Measurements from ENCODE around the gene PGAP2.
"Not testable (repeated sequence)": the region's sequence is repeated elsewhere in the genome, so short reads cannot be mapped to it uniquely, and the experiment has no call there.

Gene PGAP2

DNA sequence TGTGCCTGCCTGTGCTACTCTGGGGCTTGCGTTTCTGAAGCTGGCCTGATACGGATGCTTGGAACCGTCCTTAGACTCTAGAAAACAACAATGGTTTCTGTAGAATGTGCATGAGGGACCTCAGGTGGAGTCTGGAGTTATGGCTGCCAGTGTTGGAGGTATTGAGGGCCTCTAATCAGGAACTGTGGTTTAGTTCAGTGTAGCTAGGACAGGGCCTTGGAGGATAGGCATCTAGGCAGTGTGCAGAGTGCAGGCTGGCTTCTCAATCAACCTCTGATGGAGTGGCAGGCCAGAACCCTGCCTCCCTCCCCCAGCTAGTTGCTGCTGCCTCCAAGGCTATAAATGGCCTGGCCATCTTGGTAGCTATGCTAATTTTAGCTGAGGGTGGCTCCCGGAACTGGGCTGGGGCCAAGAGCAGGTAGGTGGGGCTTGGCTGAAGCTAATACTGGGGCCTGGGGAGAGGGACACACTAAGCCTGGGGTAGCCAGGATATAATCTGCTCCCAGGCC, 51.1 kb downstream of the PGAP2 start:
- Histone ChIP-seq H3K4me2 (ENCODE audit: low read depth, low read length, poor library complexity, severe bottlenecking) (peak overlapping the region; percentile 89), H2AFZ (ENCODE audit: low read depth, low read length, severe bottlenecking) (no peak overlapping the region), H3F3A (ENCODE audit: insufficient read depth) (peaks cover 4% of the 10 kb centered on the region), H3K9ac (ENCODE audit: low read length) (peak overlapping the region; percentile 16), H3K4me3 (ENCODE audit: insufficient read depth, low read length, poor library complexity, severe bottlenecking) (no peak overlapping the region), H3K79me2 (ENCODE audit: insufficient read depth, low read length) (peaks cover 52% of the 10 kb centered on the region), H3K27me3 (ENCODE audit: low read length) (no peaks in the 10 kb centered on the region), H3K9me2 (replicated peaks; ENCODE audit: insufficient read depth, low read length) (no peaks in the 10 kb centered on the region), H4K20me1 (ENCODE audit: low read depth, low read length) (no peaks in the 10 kb centered on the region; the same call in 1 of the 2 replicates), H3K36me3 (ENCODE audit: low read length) (no peaks in the 10 kb centered on the region), H3K27ac (ENCODE audit: low read depth, low read length) (no peak overlapping the region), H3K9me3 (ENCODE audit: insufficient read depth, low read length) (no peaks in the 10 kb centered on the region)
- TF ChIP-seq, protein P1, sequence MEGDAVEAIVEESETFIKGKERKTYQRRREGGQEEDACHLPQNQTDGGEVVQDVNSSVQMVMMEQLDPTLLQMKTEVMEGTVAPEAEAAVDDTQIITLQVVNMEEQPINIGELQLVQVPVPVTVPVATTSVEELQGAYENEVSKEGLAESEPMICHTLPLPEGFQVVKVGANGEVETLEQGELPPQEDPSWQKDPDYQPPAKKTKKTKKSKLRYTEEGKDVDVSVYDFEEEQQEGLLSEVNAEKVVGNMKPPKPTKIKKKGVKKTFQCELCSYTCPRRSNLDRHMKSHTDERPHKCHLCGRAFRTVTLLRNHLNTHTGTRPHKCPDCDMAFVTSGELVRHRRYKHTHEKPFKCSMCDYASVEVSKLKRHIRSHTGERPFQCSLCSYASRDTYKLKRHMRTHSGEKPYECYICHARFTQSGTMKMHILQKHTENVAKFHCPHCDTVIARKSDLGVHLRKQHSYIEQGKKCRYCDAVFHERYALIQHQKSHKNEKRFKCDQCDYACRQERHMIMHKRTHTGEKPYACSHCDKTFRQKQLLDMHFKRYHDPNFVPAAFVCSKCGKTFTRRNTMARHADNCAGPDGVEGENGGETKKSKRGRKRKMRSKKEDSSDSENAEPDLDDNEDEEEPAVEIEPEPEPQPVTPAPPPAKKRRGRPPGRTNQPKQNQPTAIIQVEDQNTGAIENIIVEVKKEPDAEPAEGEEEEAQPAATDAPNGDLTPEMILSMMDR (IDR thresholded peaks at IDR 0.05; ENCODE audit: insufficient read depth, low read length, poor library complexity, severe bottlenecking), result no peak
- TF ChIP-seq EZH2phosphoT487 (conservative IDR thresholded peaks at IDR 0.05; ENCODE audit: low read length), result no peak

DNA sequence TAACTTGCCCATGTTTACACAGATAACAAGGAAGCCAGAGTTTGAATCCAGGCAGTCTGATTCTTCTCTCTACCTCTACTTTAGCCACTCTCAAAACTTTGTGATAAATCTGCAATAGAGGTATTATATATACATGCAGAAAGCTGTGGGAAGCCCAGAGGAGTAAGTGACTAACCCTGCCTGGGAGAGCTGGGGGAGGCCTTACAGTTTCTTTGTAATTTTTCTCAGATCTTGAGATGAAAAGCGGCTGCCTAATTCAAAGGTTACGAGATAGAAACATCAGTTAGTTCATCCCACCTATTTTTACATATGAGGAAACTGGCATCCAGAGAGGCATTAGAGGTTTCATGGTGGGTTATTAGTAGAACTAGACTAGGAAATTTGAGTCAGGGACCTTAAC, 52.0 kb downstream of the PGAP2 start:
- TF ChIP-seq EZH2phosphoT487 (conservative IDR thresholded peaks at IDR 0.05; ENCODE audit: low read length), result no peak
- H3K27ac ChIP-seq (ENCODE audit: low read depth, low read length), result no peak overlapping the region

DNA sequence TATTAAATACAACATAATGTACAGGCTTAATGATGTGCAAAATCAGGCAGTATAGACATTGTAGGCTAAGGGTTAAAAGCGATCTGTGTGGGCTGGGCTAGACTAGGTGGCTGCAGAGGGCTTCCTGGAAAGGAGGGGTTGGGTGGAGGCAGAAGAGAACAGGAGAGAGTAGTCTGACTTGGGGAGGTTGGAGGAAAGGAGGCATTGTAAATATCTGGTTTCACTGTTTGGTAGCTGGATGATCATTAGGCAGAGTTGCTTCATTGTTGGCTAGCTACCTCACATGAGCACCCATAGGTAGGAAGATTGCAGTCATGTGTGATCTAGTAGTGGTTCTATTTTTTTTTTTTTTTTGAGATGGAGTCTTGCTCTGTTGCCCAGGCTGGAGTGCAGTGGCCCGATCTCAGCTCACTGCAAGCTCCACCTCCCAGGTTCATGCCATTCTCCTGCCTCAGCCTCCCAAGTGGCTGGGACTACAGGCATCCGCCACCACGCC, 52.6 kb downstream of the PGAP2 start:
- H3K9me3 ChIP-seq (ENCODE audit: insufficient read depth, low read length); H3K27ac ChIP-seq (ENCODE audit: low read depth, low read length); H3K9me2 ChIP-seq (replicated peaks; ENCODE audit: insufficient read depth, low read length); H3K4me3 ChIP-seq (ENCODE audit: insufficient read depth, low read length, poor library complexity, severe bottlenecking); H4K20me1 ChIP-seq (ENCODE audit: low read depth, low read length); H3K4me2 ChIP-seq (ENCODE audit: low read depth, low read length, poor library complexity, severe bottlenecking); H3K27me3 ChIP-seq (ENCODE audit: low read length); H3K9ac ChIP-seq (ENCODE audit: low read length); H3K36me3 ChIP-seq (ENCODE audit: low read length); H3F3A ChIP-seq (ENCODE audit: insufficient read depth); H2AFZ ChIP-seq (ENCODE audit: low read depth, low read length, severe bottlenecking): not testable (repeated sequence)
- peaks cover 52% of the 10 kb centered on the region for H3K79me2 ChIP-seq (ENCODE audit: insufficient read depth, low read length)

More for the DNA sequence above, 52.0 kb downstream of the PGAP2 start:
- Histone ChIP-seq H3F3A (ENCODE audit: insufficient read depth) (no peaks in the 10 kb centered on the region), H3K27me3 (ENCODE audit: low read length) (no peaks in the 10 kb centered on the region), H3K9me3 (ENCODE audit: insufficient read depth, low read length) (no peaks in the 10 kb centered on the region), H2AFZ (ENCODE audit: low read depth, low read length, severe bottlenecking) (no peak overlapping the region), H3K4me3 (ENCODE audit: insufficient read depth, low read length, poor library complexity, severe bottlenecking) (no peak overlapping the region), H3K9ac (ENCODE audit: low read length) (no peak overlapping the region), H3K9me2 (replicated peaks; ENCODE audit: insufficient read depth, low read length) (no peaks in the 10 kb centered on the region), H3K79me2 (ENCODE audit: insufficient read depth, low read length) (peaks cover 52% of the 10 kb centered on the region), H3K4me2 (ENCODE audit: low read depth, low read length, poor library complexity, severe bottlenecking) (no peak overlapping the region), H3K36me3 (ENCODE audit: low read length) (no peaks in the 10 kb centered on the region), H4K20me1 (ENCODE audit: low read depth, low read length) (no peaks in the 10 kb centered on the region; the same call in 1 of the 2 replicates)

DNA sequence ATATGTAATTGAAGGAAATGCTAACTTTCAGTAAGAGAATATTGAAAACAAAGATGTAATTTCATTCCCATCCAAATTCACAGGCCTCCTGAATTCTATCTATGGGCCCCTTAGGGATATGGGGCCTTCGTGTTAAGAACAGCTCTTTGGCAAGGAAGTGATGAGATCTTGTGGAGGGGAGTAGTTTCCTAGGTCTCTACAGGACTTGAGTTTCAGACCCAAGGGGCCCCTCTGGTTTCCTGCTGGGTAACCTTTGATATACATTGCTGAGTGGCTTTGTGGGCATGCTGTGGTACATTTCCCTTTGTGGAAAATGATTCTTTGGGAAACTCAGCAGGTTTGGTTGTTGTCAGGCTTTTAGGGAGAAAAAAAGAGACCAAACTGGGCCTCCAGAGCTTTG, 53.3 kb downstream of the PGAP2 start:
- Histone ChIP-seq H3K9me3 (ENCODE audit: insufficient read depth, low read length) (no peaks in the 10 kb centered on the region), H3K27me3 (ENCODE audit: low read length) (no peaks in the 10 kb centered on the region), H3K36me3 (ENCODE audit: low read length) (no peaks in the 10 kb centered on the region), H3K4me3 (ENCODE audit: insufficient read depth, low read length, poor library complexity, severe bottlenecking) (no peak overlapping the region), H3K9ac (ENCODE audit: low read length) (no peak overlapping the region), H3F3A (ENCODE audit: insufficient read depth) (no peaks in the 10 kb centered on the region), H3K4me2 (ENCODE audit: low read depth, low read length, poor library complexity, severe bottlenecking) (no peak overlapping the region), H2AFZ (ENCODE audit: low read depth, low read length, severe bottlenecking) (no peak overlapping the region), H3K27ac (ENCODE audit: low read depth, low read length) (no peak overlapping the region), H3K79me2 (ENCODE audit: insufficient read depth, low read length) (peaks cover 45% of the 10 kb centered on the region), H4K20me1 (ENCODE audit: low read depth, low read length) (no peaks in the 10 kb centered on the region; the same call in 1 of the 2 replicates), H3K9me2 (replicated peaks; ENCODE audit: insufficient read depth, low read length) (no peaks in the 10 kb centered on the region)
- TF ChIP-seq, protein P1 (IDR thresholded peaks at IDR 0.05; ENCODE audit: insufficient read depth, low read length, poor library complexity, severe bottlenecking), result no peak
- TF ChIP-seq EZH2phosphoT487 (conservative IDR thresholded peaks at IDR 0.05; ENCODE audit: low read length), result no peak
